Loucy (cell line): ENCODE measurements around the gene IQSEC2.
A peak's percentile ranks its signal among the peaks of the same experiment; 100 is the strongest.

ENCODE experiments used
- H2AFZ ChIP-seq: fragments of 200-600 bp; sonication (generic); 2 replicates; pipeline ENCODE4 v1.6.0; 2016; ENCODE audit warnings: antibody characterized with exemption, mild to moderate bottlenecking, low read length, moderate library complexity
- H3F3A ChIP-seq: fragments of 200-600 bp; 2 replicates; pipeline ENCODE4 v1.6.0; 2016; ENCODE audit warnings: antibody characterized with exemption, low read depth, mild to moderate bottlenecking
- H3K27me3 ChIP-seq: fragments of 200-600 bp; sonication (generic); 2 replicates; pipeline ENCODE4 v1.6.1; 2014; ENCODE audit warnings: low read length, mild to moderate bottlenecking; ENCODE audit not compliant: insufficient read depth, poor library complexity, severe bottlenecking
- H3K36me3 ChIP-seq: fragments of 200-600 bp; sonication (generic); 2 replicates; pipeline ENCODE4 v1.6.1; 2016; ENCODE audit warnings: low read length; ENCODE audit not compliant: insufficient read depth
- H3K4me1 ChIP-seq: fragments of 200-600 bp; sonication (generic); 2 replicates; pipeline ENCODE4 v1.5.1; 2014; ENCODE audit warnings: low read length, mild to moderate bottlenecking; ENCODE audit not compliant: insufficient read depth, poor library complexity, severe bottlenecking
- H3K4me2 ChIP-seq: fragments of 200-600 bp; sonication (generic); 2 replicates; pipeline ENCODE4 v1.6.0; 2014; ENCODE audit warnings: antibody characterized with exemption, low read length, low read depth, mild to moderate bottlenecking; ENCODE audit not compliant: poor library complexity, severe bottlenecking
- H3K4me3 ChIP-seq: fragments of 200-600 bp; sonication (generic); 2 replicates; pipeline ENCODE4 v1.5.1; 2014; ENCODE audit warnings: low read length, mild to moderate bottlenecking, mixed read lengths; ENCODE audit not compliant: poor library complexity, severe bottlenecking
- H3K79me2 ChIP-seq: fragments of 200-600 bp; sonication (generic); 2 replicates; pipeline ENCODE4 v1.6.1; 2014; ENCODE audit warnings: low read length; ENCODE audit not compliant: insufficient read depth
- H3K9ac ChIP-seq: fragments of 200-600 bp; sonication (generic); 2 replicates; pipeline ENCODE4 v1.6.0; 2014; ENCODE audit warnings: mild to moderate bottlenecking, low read depth, low read length, moderate library complexity; ENCODE audit not compliant: poor library complexity, severe bottlenecking
- H3K9me2 ChIP-seq: fragments of 200-600 bp; sonication (generic); replicated peaks from 2 replicates; pipeline ENCODE4 v1.6.1; 2016; ENCODE audit warnings: low read depth, low read length, mixed read lengths
- H3K9me3 ChIP-seq: fragments of 200-600 bp; sonication (generic); 2 replicates; pipeline ENCODE4 v1.6.1; 2014; ENCODE audit warnings: mild to moderate bottlenecking, antibody characterized with exemption, low read length, low read depth; ENCODE audit not compliant: insufficient read depth
- H4K20me1 ChIP-seq: fragments of 200-600 bp; sonication (generic); 2 replicates; pipeline ENCODE4 v1.6.0; 2014; ENCODE audit warnings: antibody characterized with exemption, low read length, mild to moderate bottlenecking; ENCODE audit not compliant: insufficient read depth, poor library complexity, severe bottlenecking
- CTCF ChIP-seq: fragments of 200-600 bp; sonication (generic); conservative IDR thresholded peaks from 2 replicates; pipeline ENCODE4 v1.5.1; 2014; ENCODE audit warnings: mild to moderate bottlenecking, antibody characterized with exemption, low read length
- EZH2phosphoT487 ChIP-seq: fragments of 200-600 bp; IDR thresholded peaks from 2 replicates; pipeline ENCODE4 v1.6.1; 2018; ENCODE audit warnings: antibody characterized with exemption, mild to moderate bottlenecking, moderate library complexity, borderline replicate concordance

IQSEC2 gene

GRCh38 chrX:53223955-53224859 lies 57.2 kb downstream of the IQSEC2 start:
- Histone ChIP-seq H3K9me2 (no peaks in the 10 kb centered on the region), H2AFZ (0 out of 2 replicates have a peak overlapping the region, but pooled peaks have one; percentile 100), H3K4me1 (peaks cover 21% of the 10 kb centered on the region), H3K9me3 (no peaks in the 10 kb centered on the region), H3K4me3 (peak overlapping the region; percentile 79), H4K20me1 (peaks cover 38% of the 10 kb centered on the region), H3K79me2 (peaks cover 63% of the 10 kb centered on the region), H3F3A (no peaks in the 10 kb centered on the region), H3K9ac (peak overlapping the region; percentile 98), H3K27me3 (peaks cover 4% of the 10 kb centered on the region), H3K4me2 (peak overlapping the region; percentile 98), H3K36me3 (peaks cover 15% of the 10 kb centered on the region; the same call in 1 of the 2 replicates)
- TF ChIP-seq CTCF: no peak
- no peak for TF ChIP-seq EZH2phosphoT487

GRCh38 chrX:53223068-53223693 lies 58.2 kb downstream of the IQSEC2 start:
- H3K36me3 ChIP-seq: peaks cover 24% of the 10 kb centered on the region; the same call in 1 of the 2 replicates

More at GRCh38 chrX:53223068-53223693, 58.2 kb downstream of the IQSEC2 start:
- Histone ChIP-seq H3K4me1 (peaks cover 21% of the 10 kb centered on the region), H3K27me3 (peaks cover 4% of the 10 kb centered on the region), H3F3A (no peaks in the 10 kb centered on the region), H3K9me2 (no peaks in the 10 kb centered on the region), H3K9me3 (no peaks in the 10 kb centered on the region), H3K4me3 (peak overlapping the region; percentile 79), H3K9ac (peak overlapping the region; percentile 98), H3K79me2 (peaks cover 71% of the 10 kb centered on the region), H3K4me2 (peak overlapping the region; percentile 98), H2AFZ (no peak overlapping the region), H4K20me1 (peaks cover 38% of the 10 kb centered on the region)
- 0 out of 2 replicates have a peak, but pooled peaks have one; percentile 16 for TF ChIP-seq CTCF
- TF ChIP-seq EZH2phosphoT487: no peak
